NB4 (cell line): ENCODE results near the gene DDHD1.

Experiments
- DNase-seq: peaks from one replicate; pipeline ENCODE4 v3.0.0; 2010; ENCODE audit warnings: low read depth
- H3K4me3 ChIP-seq: one replicate; pipeline ENCODE4 v1.5.1; 2011; ENCODE audit warnings: mild to moderate bottlenecking, low read depth, low read length, moderate library complexity
- CTCF ChIP-seq: IDR thresholded peaks from one replicate; pipeline ENCODE4 v1.5.1; 2012; ENCODE audit warnings: low read depth, low read length
- MYC ChIP-seq: IDR thresholded peaks from 2 replicates; pipeline ENCODE4 v1.6.1; 2011; ENCODE audit warnings: low read depth, low read length
- POLR2A ChIP-seq: IDR thresholded peaks from 2 replicates; pipeline ENCODE4 v1.6.1; 2011; ENCODE audit warnings: mild to moderate bottlenecking; ENCODE audit not compliant: insufficient read length; ENCODE audit errors: extremely low read depth
- TF ChIP-seq, protein P1 (sequence below): IDR thresholded peaks from 2 replicates; pipeline ENCODE4 v1.6.1; 2011; ENCODE audit warnings: low read depth, low read length

The DDHD1 gene

DNA sequence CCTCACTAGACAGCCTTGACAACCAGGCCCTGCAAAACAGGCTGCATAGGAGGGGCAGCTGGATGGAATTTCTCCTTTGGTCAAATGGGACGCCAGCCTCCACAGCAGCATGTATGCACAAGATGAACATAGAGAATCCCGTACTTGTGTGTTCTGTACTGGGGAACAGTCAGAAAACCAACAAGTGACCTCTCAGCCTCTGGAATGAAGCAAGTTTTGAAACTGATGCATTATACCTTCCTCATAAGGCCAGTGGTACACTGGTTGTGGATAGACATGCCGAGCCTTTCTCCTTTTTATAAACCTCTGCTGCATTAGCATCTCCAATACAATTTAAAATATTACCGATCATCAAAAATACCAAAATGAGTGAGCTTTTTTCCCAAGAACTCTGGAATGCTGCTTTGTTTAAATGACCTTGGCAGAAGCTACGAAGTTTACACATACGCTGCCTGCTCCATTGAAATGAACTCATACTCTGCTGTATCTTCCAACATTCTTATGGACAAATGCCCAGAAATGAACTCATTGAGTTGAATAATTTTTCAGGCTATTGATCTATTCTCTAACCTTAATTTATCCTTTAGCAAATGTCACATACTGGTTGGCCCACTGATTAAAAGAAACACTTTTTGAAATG lies 154.6 kb downstream of the DDHD1 start:
- TF ChIP-seq, protein P1, sequence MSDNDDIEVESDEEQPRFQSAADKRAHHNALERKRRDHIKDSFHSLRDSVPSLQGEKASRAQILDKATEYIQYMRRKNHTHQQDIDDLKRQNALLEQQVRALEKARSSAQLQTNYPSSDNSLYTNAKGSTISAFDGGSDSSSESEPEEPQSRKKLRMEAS: no peak
- TF ChIP-seq POLR2A (no peak), CTCF (no peak), MYC (no peak)
- DNase-seq: no peak
- no peak overlapping the region for H3K4me3 ChIP-seq

DNA sequence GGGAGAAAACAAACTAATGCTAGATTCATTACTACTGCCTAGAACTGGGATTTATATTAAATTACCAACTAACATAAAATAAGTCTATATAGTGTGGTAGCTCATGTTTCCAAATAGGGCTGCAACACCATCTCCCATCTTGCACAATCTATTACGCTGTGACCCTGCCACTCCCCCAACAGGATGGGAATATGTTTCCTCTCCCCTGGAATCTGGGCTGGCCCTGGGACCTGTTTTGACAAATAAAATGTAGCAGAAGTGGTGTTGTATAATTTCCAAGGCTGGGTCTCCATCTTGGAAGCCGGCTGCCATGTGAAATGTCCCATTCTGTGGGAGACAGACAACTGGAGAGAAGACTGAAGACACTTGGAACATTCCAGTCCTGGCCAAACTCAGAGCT lies 156.6 kb downstream of the DDHD1 start:
- H3K4me3 ChIP-seq: no peak overlapping the region
- TF ChIP-seq, protein P1: no peak
- no peak for TF ChIP-seq POLR2A
- TF ChIP-seq CTCF: no peak
- TF ChIP-seq MYC: no peak
- DNase-seq: no peak

- TF ChIP-seq CTCF (no peak), MYC (no peak), POLR2A (no peak)
- TF ChIP-seq, protein P1: no peak
- no peak for DNase-seq
These were observed 157.1 kb downstream of the DDHD1 start for GRCh38 chr14:52995998-52996397.

DNA sequence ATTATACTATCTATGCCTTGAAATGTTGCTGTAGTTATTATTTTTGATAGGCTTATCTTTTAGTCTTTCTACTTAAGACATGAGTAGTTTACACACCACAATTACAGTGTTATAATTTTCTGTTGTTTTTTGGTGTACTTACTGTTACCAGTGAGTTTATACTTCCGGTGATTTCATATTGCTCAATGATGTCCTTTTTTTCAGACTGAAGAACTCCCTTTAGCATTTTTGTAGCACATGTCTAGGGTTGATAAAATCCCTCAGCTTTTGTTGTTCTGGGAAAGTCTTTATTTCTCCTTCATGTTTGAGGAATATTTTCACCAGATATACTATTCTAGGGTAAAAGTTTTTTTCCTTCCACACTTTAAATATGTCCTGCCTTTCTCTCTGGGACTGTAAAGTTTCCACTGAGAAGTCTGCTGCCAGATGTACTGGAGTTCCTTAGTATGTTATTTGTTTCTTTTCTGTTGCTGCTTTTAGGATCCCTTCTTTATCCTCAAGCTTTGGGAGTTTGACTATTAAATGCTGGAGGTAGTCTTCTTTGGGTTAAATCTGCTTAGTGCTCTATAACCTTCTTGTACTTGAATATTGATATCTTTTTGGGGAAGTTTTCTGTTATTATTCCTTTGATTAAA lies 160.8 kb downstream of the DDHD1 start:
- TF ChIP-seq, protein P1: no peak
- TF ChIP-seq MYC: no peak
- TF ChIP-seq CTCF: no peak
- TF ChIP-seq POLR2A: no peak
- no peak for DNase-seq
- H3K4me3 ChIP-seq: no peak overlapping the region

More at GRCh38 chr14:52995998-52996397, 157.1 kb downstream of the DDHD1 start:
- no peak overlapping the region for H3K4me3 ChIP-seq

DNA sequence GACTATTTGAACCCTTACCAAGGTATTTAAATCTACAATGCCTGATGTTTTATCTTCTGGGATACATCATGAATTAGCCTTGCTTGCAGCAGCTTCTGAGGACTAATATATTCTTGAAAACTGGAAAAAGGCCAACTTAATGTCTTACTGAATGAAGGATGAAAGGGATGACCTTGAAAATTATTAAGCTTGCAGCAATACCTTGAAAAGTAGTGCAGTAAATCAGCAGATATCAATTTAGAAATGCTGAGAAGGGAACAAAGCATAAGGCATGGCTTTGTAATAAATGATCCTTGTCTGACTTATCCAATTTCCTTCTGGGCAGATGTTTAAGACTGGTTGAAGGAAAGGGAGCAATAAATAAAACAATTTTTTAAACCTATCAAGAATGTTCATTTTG lies 165.0 kb downstream of the DDHD1 start:
- H3K4me3 ChIP-seq: no peak overlapping the region
- DNase-seq: no peak
- TF ChIP-seq POLR2A (no peak), CTCF (no peak)
- TF ChIP-seq, protein P1: no peak
